KMS-11 (cell line): ENCODE results near the gene FOXD1.

ENCODE experiments used
- H2AFZ ChIP-seq: fragments of 200-600 bp; sonication (generic); 2 replicates; pipeline ENCODE4 v1.6.1; 2016; ENCODE audit warnings: antibody characterized with exemption, mixed run types, low read depth
- H3K27ac ChIP-seq: fragments of 200-600 bp; sonication (generic); 2 replicates; pipeline ENCODE4 v1.6.1; 2016; ENCODE audit warnings: mild to moderate bottlenecking, mixed run types
- H3K27me3 ChIP-seq: fragments of 200-600 bp; sonication (generic); 2 replicates; pipeline ENCODE4 v1.6.1; 2017; ENCODE audit warnings: mild to moderate bottlenecking, low read depth, mixed run types, moderate library complexity; ENCODE audit not compliant: insufficient read depth
- H3K36me3 ChIP-seq: fragments of 200-600 bp; sonication (generic); 2 replicates; pipeline ENCODE4 v1.6.1; 2017; ENCODE audit warnings: mild to moderate bottlenecking, mixed run types; ENCODE audit not compliant: insufficient read depth
- H3K4me1 ChIP-seq: fragments of 200-600 bp; sonication (generic); 2 replicates; pipeline ENCODE4 v1.6.1; 2016; ENCODE audit warnings: mild to moderate bottlenecking, low read depth, mixed run types; ENCODE audit not compliant: poor library complexity, severe bottlenecking
- H3K4me2 ChIP-seq: fragments of 200-600 bp; sonication (generic); 2 replicates; pipeline ENCODE4 v1.7.0; 2016; ENCODE audit warnings: mild to moderate bottlenecking, mixed run types
- H3K4me3 ChIP-seq: fragments of 200-600 bp; sonication (generic); IDR thresholded peaks from 2 replicates; pipeline ENCODE4 v1.6.1; 2017; ENCODE audit warnings: low read depth, low read length, mixed read lengths; ENCODE audit not compliant: insufficient read depth
- H3K79me2 ChIP-seq: fragments of 200-600 bp; sonication (generic); 2 replicates; pipeline ENCODE4 v1.6.1; 2016; ENCODE audit warnings: low read depth, mixed run types; ENCODE audit not compliant: insufficient read depth
- H3K9ac ChIP-seq: fragments of 200-600 bp; sonication (generic); 2 replicates; pipeline ENCODE4 v1.6.1; 2016; ENCODE audit warnings: mild to moderate bottlenecking, mixed run types
- H4K20me1 ChIP-seq: fragments of 200-600 bp; sonication (generic); 2 replicates; pipeline ENCODE4 v1.6.1; 2016; ENCODE audit warnings: mild to moderate bottlenecking, mixed run types; ENCODE audit not compliant: insufficient read depth
- CTCF ChIP-seq: fragments of 200-600 bp; sonication (generic); conservative IDR thresholded peaks from 2 replicates; pipeline ENCODE4 v1.6.1; 2017; ENCODE audit warnings: low read depth, mild to moderate bottlenecking, antibody characterized with exemption, low read length, moderate library complexity, mixed read lengths

The FOXD1 gene

GRCh38 chr5:73484511-73484910 lies 35.9 kb upstream of the FOXD1 start:
- Histone ChIP-seq H3K4me1 (peaks cover 14% of the 10 kb centered on the region), H3K4me2 (no peak overlapping the region), H2AFZ (no peak overlapping the region), H3K27ac (no peak overlapping the region), H3K27me3 (no peaks in the 10 kb centered on the region), H3K4me3 (no peak overlapping the region), H3K36me3 (no peaks in the 10 kb centered on the region), H3K9ac (no peak overlapping the region), H3K79me2 (no peaks in the 10 kb centered on the region), H4K20me1 (no peaks in the 10 kb centered on the region)
- no peak for TF ChIP-seq CTCF

DNA sequence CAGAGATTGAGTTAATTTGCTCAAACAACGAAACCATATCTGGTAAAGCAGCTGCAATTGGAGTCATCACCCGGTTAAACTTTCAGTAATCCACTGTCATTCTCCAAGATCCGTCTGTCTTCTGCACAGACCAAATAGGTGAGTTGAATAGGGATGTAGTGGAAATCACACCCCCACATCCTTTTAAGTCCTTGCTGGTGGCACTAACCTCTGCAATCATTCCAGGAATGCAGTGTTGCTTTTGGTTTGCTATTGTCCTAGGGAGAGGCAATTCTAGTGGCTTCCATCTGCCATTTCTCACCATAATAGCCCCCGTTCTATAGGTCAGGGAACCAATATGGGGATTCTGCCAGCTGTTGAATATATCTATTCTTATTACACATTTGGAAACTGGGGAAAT lies 35.1 kb upstream of the FOXD1 start:
- TF ChIP-seq CTCF: no peak
- Histone ChIP-seq H3K4me3 (no peak overlapping the region), H4K20me1 (no peaks in the 10 kb centered on the region), H3K9ac (no peak overlapping the region), H3K27me3 (no peaks in the 10 kb centered on the region), H3K4me1 (peaks cover 14% of the 10 kb centered on the region), H3K36me3 (no peaks in the 10 kb centered on the region), H3K79me2 (no peaks in the 10 kb centered on the region), H2AFZ (no peak overlapping the region), H3K4me2 (no peak overlapping the region), H3K27ac (no peak overlapping the region)

- Histone ChIP-seq H4K20me1 (no peaks in the 10 kb centered on the region), H3K79me2 (no peaks in the 10 kb centered on the region), H2AFZ (no peak overlapping the region), H3K4me2 (no peak overlapping the region), H3K27ac (no peak overlapping the region), H3K4me1 (peaks cover 14% of the 10 kb centered on the region), H3K4me3 (no peak overlapping the region), H3K27me3 (no peaks in the 10 kb centered on the region), H3K9ac (no peak overlapping the region), H3K36me3 (no peaks in the 10 kb centered on the region)
- no peak for TF ChIP-seq CTCF
These were observed 34.0 kb upstream of the FOXD1 start for GRCh38 chr5:73482383-73483136.

- Histone ChIP-seq H3K4me3 (no peak overlapping the region), H3K27me3 (no peaks in the 10 kb centered on the region), H2AFZ (no peak overlapping the region), H3K79me2 (no peaks in the 10 kb centered on the region), H3K4me1 (peaks cover 14% of the 10 kb centered on the region), H3K9ac (no peak overlapping the region), H4K20me1 (no peaks in the 10 kb centered on the region), H3K27ac (no peak overlapping the region), H3K4me2 (peak overlapping the region; percentile 22; the same call in 1 of the 2 replicates), H3K36me3 (no peaks in the 10 kb centered on the region)
- no peak for TF ChIP-seq CTCF
These were observed 31.9 kb upstream of the FOXD1 start for GRCh38 chr5:73480500-73480899.
